IMR-90 (cell line): ENCODE results near the gene PTPRK. TPM values are rescaled to one million over a fixed set of nuclear protein-coding genes. Genes with fewer than 3 reads are reported as not detected.
A peak's percentile ranks its signal among the peaks of the same experiment; 100 is the strongest.

Experiments
- ATAC-seq: fragments of 200-7000 bp; cut with Tn5 transposase; 2 replicates; pipeline ENCODE4 v1.9.1; 2020; ENCODE audit warnings: low read depth, mild to moderate bottlenecking, moderate library complexity
- BruUV-seq: library from RNA; stranded (reverse); fragments of 400-500 nt; replicated peaks from 2 replicates; lab custom pipeline; 2021; lab: Mats Ljungman, UMichigan
- CTCF ChIA-PET: fragments of 300-600 bp; formaldehyde crosslinking; extraction: SDS; loops from one replicate; lab custom pipeline; 2021; ENCODE audit warnings: antibody characterized with exemption; lab: Yijun Ruan, JAX
- POLR2A ChIA-PET: fragments of 300-600 bp; sonication (Branson Sonifier 250); formaldehyde crosslinking; loops from one replicate; lab custom pipeline; 2022; ENCODE audit warnings: antibody characterized with exemption; ENCODE audit not compliant: unreplicated experiment; lab: Charles Lee
- DNase-seq: peaks from one replicate; pipeline ENCODE4 v3.0.0; 2013
- H2AFZ ChIP-seq: replicated peaks from 2 replicates; pipeline ENCODE3; 2013; ENCODE audit warnings: low read length, mild to moderate bottlenecking; ENCODE audit not compliant: poor library complexity
- H2AK5ac ChIP-seq: 2 replicates; pipeline ENCODE4 v1.6.1; 2013; ENCODE audit warnings: low read depth, low read length, inconsistent platforms
- H2AK9ac ChIP-seq: replicated peaks from 2 replicates; pipeline ENCODE3; 2013; ENCODE audit warnings: mild to moderate bottlenecking, low read depth, low read length, moderate library complexity; ENCODE audit not compliant: poor library complexity
- H2BK120ac ChIP-seq: 2 replicates; pipeline ENCODE4 v1.6.1; 2013; ENCODE audit warnings: low read depth, low read length, inconsistent platforms
- H2BK15ac ChIP-seq: 3 replicates; pipeline ENCODE4 v1.6.1; 2013; ENCODE audit warnings: low read depth, low read length, inconsistent platforms
- H2BK20ac ChIP-seq: 2 replicates; pipeline ENCODE4 v1.6.1; 2013; ENCODE audit warnings: low read depth, mild to moderate bottlenecking, inconsistent platforms, low read length, moderate library complexity
- H2BK5ac ChIP-seq: 2 replicates; pipeline ENCODE4 v1.6.1; 2013; ENCODE audit warnings: mild to moderate bottlenecking, low read depth, low read length, inconsistent platforms; ENCODE audit not compliant: poor library complexity, severe bottlenecking
- H3K14ac ChIP-seq: replicated peaks from 2 replicates; pipeline ENCODE4 v1.6.1; 2013; ENCODE audit warnings: low read depth, low read length, inconsistent platforms
- H3K18ac ChIP-seq: 2 replicates; pipeline ENCODE4 v1.6.1; 2013; ENCODE audit warnings: low read depth, low read length, control low read depth
- H3K23ac ChIP-seq: 2 replicates; pipeline ENCODE4 v1.6.1; 2013; ENCODE audit warnings: low read depth, low read length, inconsistent platforms
- H3K27ac ChIP-seq: 2 replicates; pipeline ENCODE4 v1.5.1; 2013; ENCODE audit warnings: mild to moderate bottlenecking, control low read depth, low read length; ENCODE audit not compliant: insufficient read depth
- H3K27me3 ChIP-seq: 2 replicates; pipeline ENCODE4 v1.6.1; 2013; ENCODE audit warnings: low read length; ENCODE audit not compliant: control insufficient read depth, insufficient read depth
- H3K36me3 ChIP-seq: 2 replicates; pipeline ENCODE4 v1.6.1; 2013; ENCODE audit warnings: low read length, mixed read lengths; ENCODE audit not compliant: control insufficient read depth, insufficient read depth
- H3K4ac ChIP-seq: 2 replicates; pipeline ENCODE4 v1.6.1; 2013; ENCODE audit warnings: low read depth, low read length, inconsistent platforms
- H3K4me1 ChIP-seq: 2 replicates; pipeline ENCODE4 v1.6.1; 2013; ENCODE audit warnings: low read length, mixed read lengths; ENCODE audit not compliant: control insufficient read depth, insufficient read depth
- H3K4me2 ChIP-seq: 2 replicates; pipeline ENCODE4 v1.6.1; 2013; ENCODE audit warnings: low read depth, mild to moderate bottlenecking, control low read depth, low read length, moderate library complexity
- H3K4me3 ChIP-seq: 2 replicates; pipeline ENCODE4 v1.5.1; 2013; ENCODE audit warnings: low read depth, mild to moderate bottlenecking, control low read depth, low read length, moderate library complexity; ENCODE audit not compliant: insufficient read depth
- H3K56ac ChIP-seq: 2 replicates; pipeline ENCODE4 v1.6.1; 2013; ENCODE audit warnings: low read length, inconsistent platforms; ENCODE audit not compliant: insufficient read depth; ENCODE audit errors: extremely low read depth
- H3K79me1 ChIP-seq, 2 experiments: 2 replicates each; pipeline ENCODE4 v1.6.1; 2013; ENCODE audit warnings: low read length in 2 of 2, inconsistent platforms in 1 of 2, low read depth in 1 of 2
- H3K9ac ChIP-seq: 2 replicates; pipeline ENCODE4 v1.6.1; 2013; ENCODE audit warnings: low read depth, low read length, control low read depth
- H3K9me1 ChIP-seq: 2 replicates; pipeline ENCODE4 v1.6.1; 2013; ENCODE audit warnings: low read length, inconsistent platforms; ENCODE audit not compliant: insufficient read depth
- H3K9me3 ChIP-seq: 2 replicates; pipeline ENCODE4 v1.6.1; 2013; ENCODE audit warnings: low read length; ENCODE audit not compliant: control insufficient read depth, insufficient read depth
- H4K20me1 ChIP-seq: 2 replicates; pipeline ENCODE4 v1.6.1; 2013; ENCODE audit warnings: low read length, inconsistent platforms; ENCODE audit not compliant: insufficient read depth
- H4K5ac ChIP-seq: 2 replicates; pipeline ENCODE4 v1.6.1; 2013; ENCODE audit warnings: mild to moderate bottlenecking, low read depth, low read length, control low read depth
- H4K8ac ChIP-seq, 2 experiments: 2 replicates each; pipeline ENCODE4 v1.6.1; 2013; ENCODE audit warnings: low read depth in 2 of 2, low read length in 2 of 2, control low read depth in 1 of 2, inconsistent platforms in 1 of 2
- H4K91ac ChIP-seq: 2 replicates; pipeline ENCODE4 v1.6.1; 2013; ENCODE audit warnings: low read depth, low read length, inconsistent platforms; ENCODE audit not compliant: insufficient read depth
- CEBPB ChIP-seq: IDR thresholded peaks from 2 replicates; pipeline ENCODE4 v1.6.1; 2012; ENCODE audit warnings: low read depth, low read length, improper control_type of control experiment
- FOS ChIP-seq: fragments of 150-350 bp; IDR thresholded peaks from 2 replicates; pipeline ENCODE4 v1.6.1; 2016; ENCODE audit warnings: low read depth, low read length
- RFX5 ChIP-seq: IDR thresholded peaks from 2 replicates; pipeline ENCODE4 v1.8.0; 2012; ENCODE audit warnings: low read depth, mild to moderate bottlenecking, low read length, moderate library complexity
- WGBS, 2 experiments: methylation state at CpG; one replicate each; pipeline versions ENCODE4 v1.1.5 to v1.1.7; 2013; ENCODE audit warnings: missing lambda C conversion rate in 2 of 2; ENCODE audit not compliant: insufficient read length in 1 of 2; ENCODE audit errors: extremely low coverage in 2 of 2; 5-methylcytosine and 5-hydroxymethylcytosine counted together
- dilution Hi-C: fragments of 300-500 bp; cut with HindIII; formaldehyde crosslinking; loops from one replicate; pipeline ENCODE4 v1.14.3; 2018; ENCODE audit warnings: low sequenced_read_pairs; ENCODE audit not compliant: unreplicated experiment
- in situ Hi-C: fragments of 300-500 bp; cut with MboI; formaldehyde crosslinking; loops from 3 replicates; pipeline ENCODE4 v1.14.3; 2019; ENCODE audit warnings: low sequenced_read_pairs, inconsistent platforms, mixed read lengths
- intact Hi-C: fragments of 100-400 bp; cut with micrococcal nuclease; formaldehyde crosslinking; loops from 2 replicates; pipeline ENCODE4 v1.10.0; 2022
- polyA plus RNA-seq, 3 experiments: library from polyadenylated mRNA; depleted of rRNA; stranded (reverse); fragments of >200 nt; gene quantifications; 2 replicates each; pipeline ENCODE4 v1.2.3, GENCODE V29; 2012; ENCODE audit warnings: low replicate concordance in 1 of 3
- total RNA-seq: library from RNA; depleted of rRNA; stranded (reverse); fragments of >200 nt; gene quantifications from 2 replicates; pipeline ENCODE4 v1.2.3, GENCODE V29; 2012

PTPRK gene
- total and polyA plus RNA-seq, 2 of the 4 experiments (the other 2 are of a cell fraction), result 18.0 to 80.8 TPM

GRCh38 chr6:128070406-128070805 lies 450.0 kb downstream of the PTPRK start:
- Histone ChIP-seq H3K9ac (no peak overlapping the region), H3K4me3 (no peak overlapping the region), H3K36me3 (peaks cover 9% of the 10 kb centered on the region), H3K4me1 (no peaks in the 10 kb centered on the region; the same call in 1 of the 2 replicates), H4K20me1 (no peaks in the 10 kb centered on the region), H3K18ac (no peak overlapping the region), H3K23ac (no peak overlapping the region), H4K8ac (no peak overlapping the region), H2BK20ac (no peak overlapping the region), H3K14ac (no peak overlapping the region), H2AK9ac (no peak overlapping the region), H4K5ac (no peak overlapping the region), H3K4ac (no peak overlapping the region), H3K9me1 (peaks cover 12% of the 10 kb centered on the region; the same call in 1 of the 2 replicates), H2BK120ac (no peak overlapping the region), H3K9me3 (no peaks in the 10 kb centered on the region), H3K27ac (no peak overlapping the region), H2BK15ac (no peak overlapping the region), H3K79me1 (peaks cover 0 to 5% of the 10 kb centered on the region in 2 experiments; a peak in 2 of 4 replicates), H3K27me3 (no peaks in the 10 kb centered on the region), H4K91ac (no peak overlapping the region), H2AK5ac (no peak overlapping the region), H3K4me2 (no peak overlapping the region), H3K56ac (no peak overlapping the region), H2AFZ (no peak overlapping the region), H2BK5ac (no peak overlapping the region)
- BruUV-seq, result no TSS peak
- no CpG with 5 or more reads among the region's 3 CpGs for WGBS, 2 experiments
- dilution Hi-C loops, result no loop called here
- ATAC-seq (peak; percentile 80), DNase-seq (peak; percentile 62)
- 0 out of 2 replicates have a peak, but pooled peaks have one; percentile 30 for TF ChIP-seq CEBPB
- no peak for TF ChIP-seq RFX5
- TF ChIP-seq FOS, result no peak
- in situ Hi-C loops, result no loop called here
- ChIA-PET POLR2A (no interaction called here), CTCF (no interaction called here)
- intact Hi-C loops, result loop anchor here (10.0 kb wide), 1 partner anchor 444 kb away; no protein-coding TSS in a partner anchor
